ENCODE measurements around the gene ANGPTL5. TPM values are rescaled to one million over a fixed set of nuclear protein-coding genes. Genes with fewer than 3 reads are reported as not detected.

The ANGPTL5 gene
- total RNA-seq, 2 donors from 2014 or later: 0.42 to 2.0 TPM

DNA sequence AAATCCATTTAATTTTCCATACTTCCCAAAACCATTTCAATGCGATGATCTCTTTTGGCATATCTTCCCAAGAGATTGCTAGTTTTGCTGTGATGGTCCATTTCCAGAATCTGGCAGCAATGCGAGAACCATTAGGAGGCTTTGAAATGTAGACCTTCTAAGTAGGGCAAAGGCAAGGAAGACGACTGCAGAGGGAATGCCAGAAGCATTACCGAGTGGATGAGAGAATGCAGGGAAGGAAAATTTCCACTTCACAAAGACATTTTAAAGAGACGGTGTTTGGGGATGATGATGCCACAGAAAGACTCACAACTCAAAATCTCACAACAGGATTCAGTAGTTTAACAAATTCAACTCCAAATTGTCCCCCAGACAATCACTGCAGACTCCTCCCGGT lies 2.0 kb downstream of the ANGPTL5 start:
- Histone ChIP-seq H3K4me3 (peak overlapping the region; percentile 81), H3K4me1 (ENCODE audit: control insufficient read depth in 1 of 2, low read depth in 2 of 2) (peaks cover 3 to 31% of the 10 kb centered on the region in 2 donors), H3K27me3 (replicated peaks; ENCODE audit: insufficient read depth) (no peaks in the 10 kb centered on the region), H3K36me3 (no peaks in the 10 kb centered on the region), H3K27ac (peak overlapping the region; percentile 89 to 93), H3K9me3 (no peaks in the 10 kb centered on the region)
- ATAC-seq (ENCODE audit: insufficient number of reproducible peaks, low FRiP score, low read depth) (no peak), DNase-seq (ENCODE audit: low spot score) (no peak)
- TF ChIP-seq, protein P1, sequence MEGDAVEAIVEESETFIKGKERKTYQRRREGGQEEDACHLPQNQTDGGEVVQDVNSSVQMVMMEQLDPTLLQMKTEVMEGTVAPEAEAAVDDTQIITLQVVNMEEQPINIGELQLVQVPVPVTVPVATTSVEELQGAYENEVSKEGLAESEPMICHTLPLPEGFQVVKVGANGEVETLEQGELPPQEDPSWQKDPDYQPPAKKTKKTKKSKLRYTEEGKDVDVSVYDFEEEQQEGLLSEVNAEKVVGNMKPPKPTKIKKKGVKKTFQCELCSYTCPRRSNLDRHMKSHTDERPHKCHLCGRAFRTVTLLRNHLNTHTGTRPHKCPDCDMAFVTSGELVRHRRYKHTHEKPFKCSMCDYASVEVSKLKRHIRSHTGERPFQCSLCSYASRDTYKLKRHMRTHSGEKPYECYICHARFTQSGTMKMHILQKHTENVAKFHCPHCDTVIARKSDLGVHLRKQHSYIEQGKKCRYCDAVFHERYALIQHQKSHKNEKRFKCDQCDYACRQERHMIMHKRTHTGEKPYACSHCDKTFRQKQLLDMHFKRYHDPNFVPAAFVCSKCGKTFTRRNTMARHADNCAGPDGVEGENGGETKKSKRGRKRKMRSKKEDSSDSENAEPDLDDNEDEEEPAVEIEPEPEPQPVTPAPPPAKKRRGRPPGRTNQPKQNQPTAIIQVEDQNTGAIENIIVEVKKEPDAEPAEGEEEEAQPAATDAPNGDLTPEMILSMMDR (IDR thresholded peaks at IDR 0.05): no peak

GRCh38 chr11:101913656-101914055 lies 2.7 kb downstream of the ANGPTL5 start:
- TF ChIP-seq, protein P1 (IDR thresholded peaks at IDR 0.05): no peak
- peak overlapping the region; percentile 89 to 93 for H3K27ac ChIP-seq
- H3K27me3 ChIP-seq (replicated peaks; ENCODE audit: insufficient read depth): no peaks in the 10 kb centered on the region
- ATAC-seq (ENCODE audit: insufficient number of reproducible peaks, low FRiP score, low read depth) (no peak), DNase-seq (ENCODE audit: low spot score) (no peak)
- H3K4me3 ChIP-seq: no peak overlapping the region
- H3K36me3 ChIP-seq: no peaks in the 10 kb centered on the region
- peaks cover 6 to 38% of the 10 kb centered on the region in 2 donors for H3K4me1 ChIP-seq (ENCODE audit: control insufficient read depth in 1 of 2, low read depth in 2 of 2)
- no peaks in the 10 kb centered on the region for H3K9me3 ChIP-seq

DNA sequence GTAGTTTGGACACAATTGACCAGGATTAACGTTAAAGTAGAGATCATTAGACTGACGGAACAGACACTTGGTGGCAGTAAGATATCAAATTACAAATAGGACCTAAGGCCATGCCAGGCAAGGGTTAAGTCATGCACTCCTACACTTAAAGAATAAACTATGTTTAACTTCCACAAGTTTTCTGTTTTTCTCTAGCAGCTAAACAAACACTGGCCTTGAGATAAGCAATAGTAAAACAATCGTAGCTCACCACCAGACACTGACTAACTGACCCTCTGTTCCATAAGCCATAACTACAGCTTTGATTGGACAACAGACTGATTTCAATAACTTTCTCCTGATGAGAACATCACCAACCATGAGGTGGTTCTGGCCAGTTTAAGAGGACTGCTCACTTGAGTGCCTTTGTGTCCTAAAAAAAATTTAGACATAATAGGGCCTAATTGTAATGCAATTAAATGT lies 3.5 kb downstream of the ANGPTL5 start:
- no peak for ATAC-seq (ENCODE audit: insufficient number of reproducible peaks, low FRiP score, low read depth)
- no peak overlapping the region for H3K4me3 ChIP-seq
- H3K36me3 ChIP-seq: no peaks in the 10 kb centered on the region
- DNase-seq (ENCODE audit: low spot score): no peak
- TF ChIP-seq, protein P1 (IDR thresholded peaks at IDR 0.05): no peak
- peaks cover 11 to 38% of the 10 kb centered on the region in 2 donors for H3K4me1 ChIP-seq (ENCODE audit: control insufficient read depth in 1 of 2, low read depth in 2 of 2)
- no peaks in the 10 kb centered on the region for H3K27me3 ChIP-seq (replicated peaks; ENCODE audit: insufficient read depth)
- H3K9me3 ChIP-seq: no peaks in the 10 kb centered on the region
- H3K27ac ChIP-seq: peak overlapping the region in 1 of 2 donors; percentile 93

- H3K27me3 ChIP-seq (replicated peaks; ENCODE audit: insufficient read depth): no peaks in the 10 kb centered on the region
- ATAC-seq (ENCODE audit: insufficient number of reproducible peaks, low FRiP score, low read depth): no peak
- H3K36me3 ChIP-seq: no peaks in the 10 kb centered on the region
- TF ChIP-seq, protein P1 (IDR thresholded peaks at IDR 0.05): no peak
- H3K27ac ChIP-seq: peak overlapping the region; percentile 5 to 48
- no peak for DNase-seq (ENCODE audit: low spot score)
- no peaks in the 10 kb centered on the region for H3K9me3 ChIP-seq
- no peak overlapping the region for H3K4me3 ChIP-seq
- peaks cover 12 to 20% of the 10 kb centered on the region in 2 donors for H3K4me1 ChIP-seq (ENCODE audit: control insufficient read depth in 1 of 2, low read depth in 2 of 2)
Measured at GRCh38 chr11:101909087-101909486, 7.2 kb downstream of the ANGPTL5 start.

GRCh38 chr11:101907815-101908214 lies 8.5 kb downstream of the ANGPTL5 start:
- Histone ChIP-seq H3K4me1 (ENCODE audit: control insufficient read depth in 1 of 2, low read depth in 2 of 2) (peaks cover 7 to 11% of the 10 kb centered on the region in 2 donors), H3K4me3 (no peak overlapping the region), H3K27ac (no peak overlapping the region), H3K27me3 (replicated peaks; ENCODE audit: insufficient read depth) (no peaks in the 10 kb centered on the region), H3K36me3 (no peaks in the 10 kb centered on the region), H3K9me3 (no peaks in the 10 kb centered on the region)
- TF ChIP-seq, protein P1 (IDR thresholded peaks at IDR 0.05): no peak
- ATAC-seq (ENCODE audit: insufficient number of reproducible peaks, low FRiP score, low read depth): no peak
- DNase-seq (ENCODE audit: low spot score): no peak

Measured in thoracic aorta (tissue), 2 donors.